GM12892 (cell line): ENCODE results near the gene INPP5A.

Experiments
- POLR2A ChIP-seq: IDR thresholded peaks from 2 replicates; pipeline ENCODE4 v1.6.1; 2011; ENCODE audit warnings: low read depth, low read length, control low read depth
- POLR2AphosphoS5 ChIP-seq: IDR thresholded peaks from 2 replicates; pipeline ENCODE4 v1.6.1; 2011; ENCODE audit warnings: low read depth, low read length, control low read depth
- TAF1 ChIP-seq: IDR thresholded peaks from 2 replicates; pipeline ENCODE4 v1.6.1; 2011; ENCODE audit warnings: low read depth, mild to moderate bottlenecking, control low read depth, low read length, borderline replicate concordance

DNA sequence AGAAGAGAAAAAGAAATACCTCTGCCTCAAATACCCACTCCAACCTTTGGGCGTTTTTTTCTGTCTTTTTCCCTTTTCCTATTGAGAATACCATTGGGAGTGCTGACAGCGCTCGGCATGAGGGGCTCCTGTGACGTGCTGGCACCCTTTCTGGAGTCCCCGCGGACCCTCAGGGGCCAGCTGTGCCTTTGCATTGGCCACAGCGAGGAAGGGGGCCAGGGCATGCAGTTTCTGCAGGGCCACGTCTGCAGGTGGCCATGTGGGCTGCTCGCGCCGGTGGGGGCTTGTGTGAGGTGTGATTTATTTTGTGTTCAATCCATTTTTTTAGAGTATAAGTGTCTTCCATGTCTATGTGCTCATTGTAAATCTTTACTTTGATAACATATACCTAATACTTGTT lies 57.4 kb downstream of the INPP5A start:
- TF ChIP-seq POLR2AphosphoS5 (no peak), POLR2A (no peak), TAF1 (no peak)
